ENCODE results near the gene FIGN.

Gene FIGN

DNA sequence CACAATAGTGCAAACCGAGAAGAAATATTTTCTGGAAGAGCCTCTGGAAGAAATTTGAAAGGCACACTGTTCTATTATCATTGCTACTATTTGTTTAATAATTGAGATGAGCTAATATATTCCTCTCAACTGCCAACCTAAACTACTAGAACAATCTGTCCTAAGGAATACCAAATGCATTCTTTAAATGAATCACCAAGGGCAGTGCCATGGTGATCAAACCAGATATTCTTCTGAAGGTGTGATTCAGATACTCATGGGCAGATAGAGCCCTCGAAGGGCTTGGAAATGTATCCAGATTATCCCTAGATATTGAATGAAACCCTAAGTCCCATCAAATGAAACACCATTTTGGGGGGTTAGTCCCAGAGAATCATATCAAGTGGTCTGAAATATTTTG lies 76.6 kb downstream of the FIGN start:
- no peak for DNase-seq

DNA sequence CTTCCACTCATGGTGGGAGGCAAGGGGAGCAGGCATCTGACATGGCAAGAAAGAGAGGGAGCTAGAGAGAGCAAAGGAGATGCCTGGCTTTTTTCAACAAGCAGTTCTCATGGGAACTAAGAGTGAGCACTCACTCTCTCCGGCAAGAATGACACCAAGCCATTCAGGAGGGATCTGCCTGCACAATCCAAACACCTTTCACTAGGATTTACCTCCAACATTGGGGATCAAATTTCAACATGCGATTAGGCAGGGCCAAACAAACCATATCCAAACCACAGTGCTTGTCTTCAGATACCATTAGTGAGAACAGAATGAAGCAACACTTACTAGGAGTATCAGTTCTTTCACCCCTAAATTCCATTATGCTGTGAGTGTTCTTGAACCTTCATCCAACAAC lies 77.3 kb downstream of the FIGN start:
- DNase-seq = no peak

DNA sequence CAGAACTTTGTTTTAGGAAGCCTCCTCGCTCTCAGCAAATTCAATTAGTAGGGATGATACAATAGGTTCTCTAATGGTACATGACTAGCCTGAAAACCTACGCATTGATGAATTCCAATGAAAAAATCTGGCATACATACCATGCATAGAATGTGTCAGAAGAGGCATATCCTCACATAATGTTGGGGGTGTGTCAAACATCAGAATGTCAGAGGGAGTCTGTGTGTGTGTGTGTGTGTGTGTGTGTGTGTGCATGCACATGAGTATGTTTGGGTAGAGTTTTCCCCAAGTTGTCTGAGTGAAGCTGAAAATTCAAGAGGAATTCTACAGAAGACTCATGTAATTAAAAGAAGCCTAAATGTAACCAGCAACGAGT lies 78.5 kb downstream of the FIGN start:
- no peak for DNase-seq

DNA sequence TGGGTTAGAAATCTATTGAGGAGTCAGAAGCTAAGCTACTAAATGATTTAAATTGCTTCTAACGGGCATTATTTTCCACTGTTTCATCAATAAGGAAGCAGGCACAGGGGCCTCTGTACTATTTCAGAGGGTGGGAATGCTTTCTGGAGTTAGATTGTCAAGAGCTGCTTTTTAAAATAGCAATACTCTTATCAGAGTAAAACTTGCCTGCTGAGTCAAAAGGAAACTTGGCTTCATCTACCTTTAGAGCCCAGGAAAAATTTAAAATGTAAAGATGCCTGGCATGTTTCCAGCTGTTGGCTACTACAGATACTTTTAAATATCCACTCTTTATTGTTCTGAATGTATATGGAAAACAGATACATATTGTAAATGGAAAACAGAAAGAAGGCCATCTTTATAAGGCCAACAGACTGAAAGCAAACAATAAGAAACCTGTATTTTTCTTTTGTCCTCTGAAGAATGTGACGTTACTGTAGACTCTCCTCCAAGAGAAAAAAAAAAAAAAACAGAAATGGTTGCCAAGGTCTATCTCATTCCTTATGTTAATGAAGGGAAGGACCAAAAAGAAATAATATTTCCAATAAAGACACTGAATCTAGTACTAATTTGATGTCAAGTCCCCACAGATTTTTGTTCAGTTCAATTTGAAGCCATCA lies 79.1 kb downstream of the FIGN start:
- no peak for DNase-seq

DNA sequence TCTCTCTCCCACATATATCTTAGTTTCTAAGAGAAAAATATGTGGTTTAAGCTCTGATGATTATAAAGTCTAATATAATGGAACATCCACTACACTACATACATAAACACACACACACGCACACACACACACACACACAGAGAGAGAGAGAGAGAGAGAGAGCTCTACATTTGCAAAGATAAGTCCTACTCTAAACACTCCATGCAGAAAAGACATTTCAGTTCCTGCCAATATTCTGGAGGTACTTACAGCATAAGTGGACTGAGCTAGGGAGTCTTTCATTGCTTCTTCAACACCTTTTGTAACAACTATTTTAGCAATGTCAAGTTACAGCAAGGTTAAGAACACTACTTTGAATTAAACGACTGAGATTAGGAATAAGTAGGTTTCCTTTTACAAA lies 80.1 kb downstream of the FIGN start:
- no peak for DNase-seq

DNA sequence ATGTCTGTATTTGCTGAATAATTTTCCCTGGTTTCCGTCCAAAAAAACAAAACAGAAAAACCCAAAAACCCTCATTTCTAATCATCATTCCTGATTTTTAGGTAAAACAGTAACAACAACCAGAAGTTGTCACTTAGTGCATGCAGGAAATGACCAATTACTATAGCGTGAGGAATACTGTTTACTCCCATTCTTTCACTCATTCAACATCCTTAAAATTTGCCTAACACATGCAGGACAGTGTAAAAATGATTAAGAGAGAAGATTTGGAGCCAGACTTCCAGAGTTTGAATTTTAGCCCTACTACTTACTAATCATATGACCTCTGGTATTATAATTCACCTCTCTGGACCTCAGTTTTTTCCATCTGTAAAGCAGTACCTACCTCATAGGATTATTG lies 83.1 kb downstream of the FIGN start:
- no peak for DNase-seq

DNA sequence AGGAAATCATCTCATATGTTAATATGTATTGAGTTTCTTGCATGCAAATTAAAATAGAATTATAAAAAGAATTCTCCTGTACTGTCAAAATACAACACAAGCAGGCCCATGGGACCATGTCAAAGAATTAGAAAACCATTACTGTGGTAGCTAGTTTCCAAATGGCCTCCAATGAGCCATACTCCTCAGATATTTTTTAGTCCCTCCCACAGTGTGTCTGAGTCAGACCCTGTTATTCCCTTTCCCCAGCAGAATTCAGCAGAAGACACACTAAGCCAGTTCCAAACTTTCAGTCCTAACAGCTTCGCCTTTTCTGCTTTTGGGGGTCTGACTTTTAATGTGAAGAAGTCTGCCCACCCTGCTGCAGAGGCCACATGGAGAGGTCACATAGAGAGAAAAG lies 86.7 kb downstream of the FIGN start:
- DNase-seq = no peak

DNA sequence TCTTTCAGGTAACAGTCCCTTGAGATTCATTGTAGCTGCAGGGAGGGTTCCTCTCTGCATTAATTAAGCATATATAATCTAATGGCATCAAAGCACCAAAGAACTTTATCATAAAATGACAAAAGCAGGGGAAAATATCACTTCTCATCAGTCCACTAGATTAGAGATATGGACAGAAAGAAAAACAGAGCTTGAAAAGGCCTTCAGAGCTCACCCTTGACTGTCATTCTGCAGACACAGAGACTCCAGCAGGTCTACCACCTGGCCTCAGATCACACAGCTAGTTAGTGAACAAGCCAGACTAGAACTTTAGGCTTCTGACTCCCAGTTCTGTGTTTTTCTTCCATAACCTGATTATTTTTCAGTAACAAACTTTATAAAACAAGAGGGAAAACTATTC lies 88.5 kb downstream of the FIGN start:
- no peak for DNase-seq

DNA sequence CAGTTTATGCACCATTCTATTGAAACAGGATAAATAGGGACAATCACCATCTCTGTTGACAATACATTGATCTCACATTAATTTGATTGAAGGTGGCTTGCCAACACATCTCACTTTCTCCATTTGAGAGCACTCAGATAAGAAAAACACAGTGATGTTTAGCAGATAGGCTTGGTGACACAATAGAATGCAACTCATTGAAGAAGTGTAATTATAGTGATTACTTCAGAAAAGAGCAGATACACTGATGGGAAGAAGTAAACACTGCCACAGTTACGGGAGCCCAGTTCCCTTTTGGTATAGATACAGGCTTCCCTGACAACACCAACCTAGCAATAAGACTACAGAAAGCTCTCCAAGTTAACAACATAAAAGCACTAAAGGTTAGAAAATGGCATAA lies 89.1 kb downstream of the FIGN start:
- DNase-seq = no peak

DNA sequence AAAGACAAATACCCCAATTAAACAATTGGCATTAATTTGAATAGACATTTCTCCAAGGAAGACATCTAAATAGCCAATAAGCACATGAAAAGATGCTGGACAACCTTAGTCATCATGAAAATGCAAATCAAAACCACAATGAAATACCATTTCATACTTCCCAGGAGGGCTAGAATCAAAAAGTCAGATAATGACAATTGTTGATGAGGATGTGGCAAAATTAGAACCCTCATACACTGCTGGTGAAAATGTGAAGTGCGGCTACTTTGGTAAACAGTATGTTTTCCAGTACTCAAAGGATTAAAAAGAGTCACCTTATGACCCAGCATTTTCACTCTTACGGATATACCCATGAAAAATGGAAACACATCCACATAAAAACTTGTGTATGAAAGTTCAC lies 91.6 kb downstream of the FIGN start:
- no peak for DNase-seq

DNA sequence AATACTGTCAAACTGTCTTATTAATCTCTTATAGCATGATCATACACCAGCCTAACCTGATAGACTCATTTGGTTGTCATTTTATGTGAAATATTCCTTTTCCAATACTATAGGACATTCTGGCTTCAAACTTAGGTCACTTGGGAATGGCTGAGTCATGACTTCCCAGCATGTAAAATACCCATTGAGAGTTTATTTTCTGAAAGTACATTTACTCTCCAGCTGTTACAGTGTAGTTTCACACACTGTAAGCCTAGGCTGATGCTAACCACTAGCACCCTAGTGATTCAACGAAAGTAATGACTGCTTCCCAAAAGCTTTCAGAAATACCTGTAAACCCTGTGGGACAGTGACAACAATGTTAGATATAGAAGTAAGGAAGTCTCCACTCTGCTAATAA lies 93.8 kb downstream of the FIGN start:
- DNase-seq = no peak

DNA sequence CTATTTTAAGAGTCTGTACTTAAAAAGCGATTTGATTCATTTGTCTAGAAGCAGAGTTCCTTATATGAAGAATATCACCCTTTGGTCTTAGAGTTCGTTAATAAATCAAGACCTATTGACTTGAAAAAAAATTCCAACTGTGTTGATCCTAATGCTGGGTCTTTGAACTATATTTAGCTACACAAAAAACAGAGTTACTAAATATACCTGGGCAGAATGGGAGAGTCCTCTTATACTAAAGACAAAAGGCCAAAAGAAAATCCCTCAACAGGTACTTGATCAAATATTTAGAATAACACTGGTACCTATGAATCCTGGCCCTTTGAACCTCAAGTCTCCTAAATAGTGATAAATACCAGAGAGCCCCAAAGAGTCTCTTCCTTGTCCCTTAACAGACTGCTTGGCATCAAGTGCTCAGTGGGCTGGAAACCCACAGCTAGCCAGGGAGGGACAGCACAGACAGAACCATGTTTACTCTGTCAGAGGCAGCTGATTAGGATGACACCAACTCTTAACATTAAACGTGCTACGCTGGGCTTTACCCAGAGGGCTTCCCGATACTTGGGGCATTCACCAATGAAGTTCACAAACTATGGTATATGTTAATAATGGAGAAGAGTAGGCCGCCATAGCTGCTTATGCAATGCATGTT lies 95.1 kb downstream of the FIGN start:
- DNase-seq = no peak

DNA sequence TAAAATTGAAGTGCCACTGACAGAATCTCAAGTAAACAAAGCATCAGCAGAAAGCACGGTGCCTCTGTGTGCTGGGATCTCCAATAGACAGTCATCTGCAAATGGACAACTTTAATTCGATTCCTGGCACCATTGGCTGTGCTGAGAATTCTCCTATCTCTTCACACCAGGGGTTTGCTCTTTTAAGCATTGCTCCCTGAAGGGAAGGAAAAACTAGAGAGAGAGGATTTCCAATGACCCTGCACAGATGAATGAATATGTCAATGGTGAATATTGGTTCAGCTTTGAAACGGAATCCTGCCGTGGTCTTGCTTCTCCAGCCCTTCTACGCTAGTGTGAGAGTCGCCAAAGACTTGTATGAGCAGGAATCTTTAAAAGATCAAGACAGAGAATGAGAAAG lies 97.9 kb downstream of the FIGN start:
- no peak for DNase-seq

DNA sequence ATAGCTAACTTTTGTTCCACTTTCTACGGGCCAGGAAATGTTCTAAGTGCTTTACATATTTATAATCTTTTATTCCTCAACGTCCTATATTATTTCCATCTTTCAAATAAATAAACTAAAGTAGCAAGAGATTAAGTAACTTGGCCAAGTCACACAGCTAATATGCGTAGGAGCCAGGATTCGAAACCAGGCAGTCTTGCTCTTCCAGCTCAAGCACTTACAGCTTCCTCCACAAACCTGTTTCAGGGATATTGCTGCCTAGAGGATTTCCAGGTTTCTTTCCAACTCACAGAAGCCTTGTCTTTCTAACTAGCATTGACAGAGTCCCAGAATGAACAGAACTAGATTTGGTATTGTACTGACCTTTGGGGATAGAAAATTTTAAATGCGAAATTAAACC lies 102.5 kb downstream of the FIGN start:
- DNase-seq = no peak

DNA sequence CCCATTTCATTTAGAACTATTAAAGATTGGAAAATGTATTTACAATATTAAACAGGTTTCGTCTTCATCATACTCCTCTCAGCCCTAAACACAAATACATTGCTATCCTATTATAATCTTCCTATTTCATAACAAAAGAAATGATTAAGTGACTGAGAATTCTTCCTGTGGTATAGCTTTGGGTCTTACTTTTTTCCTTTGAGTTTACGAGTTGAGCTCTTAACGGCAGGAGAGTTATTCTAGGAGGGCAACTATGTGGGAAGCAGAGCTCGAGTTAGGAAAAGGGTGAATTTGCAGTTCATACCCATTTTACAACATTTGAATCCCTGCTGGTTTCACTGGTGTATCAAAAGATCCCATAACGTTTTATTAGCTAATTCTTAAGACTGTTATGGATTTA lies 105.0 kb downstream of the FIGN start:
- DNase-seq = no peak

DNA sequence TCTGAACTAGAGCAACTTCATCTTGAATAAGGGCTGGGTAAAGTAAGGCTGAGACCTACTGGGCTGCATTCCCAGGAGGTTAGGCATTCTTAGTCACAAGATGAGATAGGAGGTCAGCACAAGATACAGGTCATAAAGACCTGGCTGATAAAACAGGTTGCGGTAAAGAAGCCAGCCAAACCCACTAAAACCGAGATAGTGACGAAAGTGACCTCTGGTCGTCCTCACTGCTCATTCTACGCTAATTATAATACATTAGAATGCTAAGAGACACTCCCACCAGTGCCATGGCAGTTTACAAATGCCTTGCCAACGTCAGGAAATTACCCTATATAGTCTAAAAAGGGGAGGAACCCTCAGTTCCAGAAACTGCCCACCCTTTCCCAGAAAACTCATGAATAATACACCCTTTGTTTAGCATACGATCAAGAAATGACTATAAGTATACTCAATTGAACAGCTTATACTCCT lies 109.1 kb downstream of the FIGN start:
- DNase-seq = no peak

DNA sequence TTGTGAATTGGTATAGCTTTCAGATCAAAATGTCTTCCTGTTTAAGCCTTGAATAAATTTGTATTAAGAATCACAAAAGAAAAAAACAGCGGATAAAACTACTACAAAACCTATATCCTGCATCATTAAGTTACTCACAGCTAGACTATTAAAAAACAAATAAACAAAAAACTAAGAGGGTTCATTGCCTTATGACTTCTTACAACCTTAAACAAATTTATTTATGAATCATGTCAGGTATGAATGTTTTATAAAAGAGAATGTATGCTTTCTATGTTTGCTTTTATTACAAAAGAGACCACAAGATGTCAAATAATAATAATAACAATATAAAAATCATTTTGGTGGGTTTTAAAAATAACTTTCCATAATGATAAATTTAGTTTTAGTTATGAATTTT lies 109.6 kb downstream of the FIGN start:
- no peak for DNase-seq

DNA sequence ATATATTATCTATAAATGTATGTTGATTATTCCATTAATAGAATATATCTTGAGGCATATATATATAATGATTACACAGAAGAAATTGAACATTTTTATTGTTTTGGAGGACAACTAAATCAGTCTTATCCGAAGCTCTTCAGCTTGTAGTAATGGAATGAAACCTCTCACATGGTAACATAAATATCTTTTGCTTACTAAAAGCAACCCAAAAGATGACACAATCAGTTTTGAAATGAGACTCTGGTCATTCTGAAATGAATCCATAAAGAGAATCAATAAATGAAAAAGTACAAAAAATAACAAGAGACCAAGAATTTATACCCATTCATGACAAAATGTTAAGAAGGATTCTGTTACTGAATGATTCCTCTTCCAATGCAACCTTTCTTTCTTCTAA lies 110.2 kb downstream of the FIGN start:
- DNase-seq = no peak

DNA sequence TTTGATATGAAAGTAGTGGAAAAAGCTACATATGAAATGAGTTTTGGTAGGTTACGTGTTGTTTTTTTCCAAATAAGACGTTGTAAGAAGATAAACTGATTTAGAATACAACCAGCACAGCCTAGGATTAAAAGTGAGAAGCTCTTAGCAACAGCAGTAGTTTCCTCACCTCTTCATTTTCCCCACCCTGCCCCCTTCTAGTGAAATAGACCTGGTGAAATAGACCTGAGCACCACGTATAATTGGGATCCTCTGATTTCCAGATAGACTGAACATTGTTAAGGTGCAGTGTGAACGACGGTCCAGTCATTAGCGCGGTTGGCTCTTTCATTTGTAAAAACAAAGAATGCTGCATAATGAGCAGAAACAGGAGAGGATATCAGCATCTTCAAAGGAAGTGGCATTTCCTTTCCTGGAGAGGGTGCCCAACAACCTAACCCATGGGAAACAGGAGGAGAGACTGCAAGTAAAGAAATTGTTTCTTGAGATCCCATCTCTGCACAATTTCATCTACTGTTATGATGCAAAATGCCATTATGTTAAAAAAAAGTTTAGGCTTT lies 114.3 kb downstream of the FIGN start:
- no peak for DNase-seq

DNA sequence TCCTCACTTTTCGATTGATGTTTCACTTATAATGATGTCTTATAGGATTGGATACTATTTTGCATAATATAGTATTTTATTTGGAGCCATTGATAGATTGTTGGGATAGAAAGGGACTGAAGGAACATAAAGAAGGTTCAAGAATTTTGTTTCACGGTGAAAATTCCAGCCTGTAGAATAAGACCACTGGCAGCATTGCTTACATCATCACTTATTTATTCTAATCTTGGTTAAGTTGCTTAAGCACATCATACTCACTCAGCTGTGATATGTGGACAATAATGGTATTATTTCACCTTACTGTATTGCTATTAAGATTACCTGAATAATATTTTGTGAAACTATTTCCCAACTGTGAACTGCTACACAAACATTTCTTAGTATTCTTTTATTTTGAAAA lies 118.3 kb downstream of the FIGN start:
- DNase-seq = no peak

DNA sequence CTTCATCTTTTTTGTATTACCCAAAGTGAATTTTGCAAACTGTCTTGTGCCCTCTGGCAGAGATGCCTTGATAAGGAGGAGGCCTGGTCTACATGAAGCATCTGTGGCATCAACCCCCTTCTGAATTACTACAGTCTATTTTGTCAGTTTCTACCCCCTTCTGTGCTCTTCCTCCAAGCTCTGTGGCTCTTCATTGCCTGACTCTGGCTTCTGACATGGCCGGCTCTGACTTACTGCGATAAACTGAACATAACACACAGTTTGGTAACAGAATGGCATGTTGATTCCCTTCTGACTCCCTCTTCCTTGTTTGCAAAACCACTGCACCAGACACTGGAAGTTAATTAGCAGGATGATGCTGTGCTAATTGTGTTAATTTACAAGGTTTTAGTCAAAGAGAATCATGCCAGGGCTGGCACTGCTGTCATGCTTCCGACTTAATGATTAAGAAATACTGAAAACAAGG lies 122.5 kb downstream of the FIGN start:
- no peak for DNase-seq

DNA sequence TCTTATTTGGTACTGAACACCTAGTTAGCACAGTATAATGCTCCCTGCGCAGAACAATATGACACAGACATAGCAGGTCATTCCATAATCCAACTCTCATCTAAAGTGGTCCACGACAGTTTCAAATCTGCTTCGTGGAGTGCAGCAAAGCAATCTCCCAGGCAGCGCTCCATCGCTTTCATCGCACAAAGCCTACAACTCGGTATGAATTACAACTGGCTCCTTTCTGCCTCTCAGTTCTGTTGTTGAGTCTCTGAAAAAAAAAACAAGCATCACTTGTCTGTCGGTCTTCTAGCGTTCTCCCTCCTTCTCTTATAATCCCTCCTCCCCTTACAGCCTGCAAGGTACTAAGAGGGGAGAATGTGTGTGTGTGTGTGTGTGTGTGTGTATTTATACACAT lies 123.5 kb downstream of the FIGN start:
- no peak for DNase-seq

DNA sequence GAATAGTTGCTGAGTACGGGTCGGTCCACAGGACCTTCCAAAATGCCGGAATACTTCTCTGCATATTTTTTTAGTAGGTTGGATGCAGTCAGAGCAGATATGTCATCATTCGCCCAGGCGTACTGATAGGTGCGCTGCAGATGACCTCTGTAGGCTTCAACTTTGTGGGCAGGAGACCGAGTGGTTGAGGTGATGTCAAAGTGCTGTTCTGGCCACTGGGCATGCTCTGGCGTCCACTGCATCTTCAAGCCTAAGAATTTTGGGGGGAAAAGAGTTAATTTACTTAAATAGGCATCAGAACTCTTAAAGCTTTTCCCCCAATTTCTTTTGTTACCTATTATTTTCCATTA lies 124.3 kb downstream of the FIGN start:
- no peak for DNase-seq

DNA sequence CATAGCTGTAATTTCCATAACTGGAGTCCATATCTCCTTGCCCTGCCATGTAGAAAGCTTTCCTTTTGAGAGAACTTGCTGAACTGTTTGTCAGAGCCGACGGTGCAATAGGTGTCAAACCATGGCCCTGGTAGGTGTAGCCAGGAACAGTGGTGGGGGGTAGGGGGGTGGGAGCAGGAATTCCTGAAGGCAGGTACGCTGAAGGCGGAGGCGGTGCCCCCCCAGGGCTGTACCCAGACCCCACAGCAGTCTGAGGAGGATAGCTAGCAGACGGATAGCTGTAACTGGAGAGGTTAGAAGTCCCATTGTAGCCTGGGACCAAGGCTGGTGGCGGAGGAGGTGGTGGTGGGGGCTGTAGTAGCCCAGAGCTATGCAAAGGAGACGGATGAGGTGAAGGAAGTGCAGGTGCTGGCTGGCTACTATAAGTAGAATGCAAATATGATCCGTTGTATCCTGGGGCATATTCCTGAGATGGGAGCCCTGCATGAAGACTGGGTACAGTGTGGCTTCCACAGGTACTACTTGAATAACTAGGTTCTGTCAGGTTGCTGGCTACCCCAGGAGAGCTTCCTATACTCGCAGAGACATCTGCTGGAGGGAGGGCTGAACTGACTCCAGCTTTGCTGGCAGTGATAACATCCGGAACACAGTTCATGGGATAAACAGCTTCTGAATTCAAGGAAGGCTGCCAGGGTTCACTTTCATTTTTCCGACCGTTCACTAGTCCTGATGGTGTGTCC lies 124.8 kb downstream of the FIGN start:
- no peak for DNase-seq
